ENCODE measurements around the gene PHLPP1. TPM values are rescaled to one million over a fixed set of nuclear protein-coding genes. Genes with fewer than 3 reads are reported as not detected.

PHLPP1 gene
- total RNA-seq, 2 experiments from 2014 or later, result 9.0 to 12.4 TPM

DNA sequence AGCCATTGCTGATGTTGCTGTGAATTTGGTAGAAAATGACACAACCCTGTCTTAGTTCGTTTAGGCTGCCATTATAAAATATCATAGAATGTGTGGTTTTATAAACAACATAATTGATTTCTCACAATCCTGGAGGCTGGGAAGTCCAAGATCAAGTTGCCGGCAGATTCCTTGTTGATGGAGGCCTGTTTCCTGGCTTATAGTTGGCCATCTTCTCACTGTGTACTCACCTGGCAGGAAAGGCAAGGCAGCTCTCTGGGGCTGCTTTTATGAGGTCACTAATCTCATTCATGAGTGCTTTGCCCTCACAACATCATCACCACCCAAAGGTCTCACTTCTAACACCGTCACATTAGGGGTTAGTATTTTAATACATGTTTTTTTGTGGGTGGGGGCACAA is 58.4 kb downstream of the PHLPP1 start:
- POLR2A ChIA-PET, result interaction anchor here (0.9 kb wide), 1 partner anchor 82 kb away, joined by 3 read pairs; no protein-coding TSS in a partner anchor
- Histone ChIP-seq H3K9me2 (ENCODE audit: insufficient read depth, low read length) (no peaks in the 10 kb centered on the region), H2AFZ (ENCODE audit: low read length) (no peak overlapping the region), H3K4me3 (ENCODE audit: low read depth, low read length, poor library complexity, severe bottlenecking) (no peak overlapping the region), H4K20me1 (ENCODE audit: insufficient read depth, low read length) (no peaks in the 10 kb centered on the region), H3K79me2 (ENCODE audit: insufficient read depth, low read depth, low read length) (no peaks in the 10 kb centered on the region), H3K27ac (ENCODE audit: low read depth, low read length, poor library complexity, severe bottlenecking) (no peak overlapping the region), H3K9me3 (ENCODE audit: low read length) (no peaks in the 10 kb centered on the region), H3K4me1 (ENCODE audit: insufficient read depth, low read length, poor library complexity, severe bottlenecking) (no peaks in the 10 kb centered on the region), H3K4me2 (ENCODE audit: low read length) (no peak overlapping the region), H3K36me3 (ENCODE audit: insufficient read depth, low read length) (no peaks in the 10 kb centered on the region)
- TF ChIP-seq, protein P1, sequence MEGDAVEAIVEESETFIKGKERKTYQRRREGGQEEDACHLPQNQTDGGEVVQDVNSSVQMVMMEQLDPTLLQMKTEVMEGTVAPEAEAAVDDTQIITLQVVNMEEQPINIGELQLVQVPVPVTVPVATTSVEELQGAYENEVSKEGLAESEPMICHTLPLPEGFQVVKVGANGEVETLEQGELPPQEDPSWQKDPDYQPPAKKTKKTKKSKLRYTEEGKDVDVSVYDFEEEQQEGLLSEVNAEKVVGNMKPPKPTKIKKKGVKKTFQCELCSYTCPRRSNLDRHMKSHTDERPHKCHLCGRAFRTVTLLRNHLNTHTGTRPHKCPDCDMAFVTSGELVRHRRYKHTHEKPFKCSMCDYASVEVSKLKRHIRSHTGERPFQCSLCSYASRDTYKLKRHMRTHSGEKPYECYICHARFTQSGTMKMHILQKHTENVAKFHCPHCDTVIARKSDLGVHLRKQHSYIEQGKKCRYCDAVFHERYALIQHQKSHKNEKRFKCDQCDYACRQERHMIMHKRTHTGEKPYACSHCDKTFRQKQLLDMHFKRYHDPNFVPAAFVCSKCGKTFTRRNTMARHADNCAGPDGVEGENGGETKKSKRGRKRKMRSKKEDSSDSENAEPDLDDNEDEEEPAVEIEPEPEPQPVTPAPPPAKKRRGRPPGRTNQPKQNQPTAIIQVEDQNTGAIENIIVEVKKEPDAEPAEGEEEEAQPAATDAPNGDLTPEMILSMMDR (conservative IDR thresholded peaks at IDR 0.05; ENCODE audit: low read length), result no peak
- TF ChIP-seq EZH2phosphoT487 (IDR thresholded peaks at IDR 0.05; ENCODE audit: borderline replicate concordance, low read depth, low read length), result no peak
- no TSS peak for BruUV-seq (replicated peaks)
- no peak for DNase-seq (ENCODE audit: low spot score)
- intact Hi-C loops (cut with micrococcal nuclease; ENCODE audit: unreplicated experiment), result no loop called here
- CTCF ChIA-PET (ENCODE audit: unreplicated experiment), result no interaction called here

DNA sequence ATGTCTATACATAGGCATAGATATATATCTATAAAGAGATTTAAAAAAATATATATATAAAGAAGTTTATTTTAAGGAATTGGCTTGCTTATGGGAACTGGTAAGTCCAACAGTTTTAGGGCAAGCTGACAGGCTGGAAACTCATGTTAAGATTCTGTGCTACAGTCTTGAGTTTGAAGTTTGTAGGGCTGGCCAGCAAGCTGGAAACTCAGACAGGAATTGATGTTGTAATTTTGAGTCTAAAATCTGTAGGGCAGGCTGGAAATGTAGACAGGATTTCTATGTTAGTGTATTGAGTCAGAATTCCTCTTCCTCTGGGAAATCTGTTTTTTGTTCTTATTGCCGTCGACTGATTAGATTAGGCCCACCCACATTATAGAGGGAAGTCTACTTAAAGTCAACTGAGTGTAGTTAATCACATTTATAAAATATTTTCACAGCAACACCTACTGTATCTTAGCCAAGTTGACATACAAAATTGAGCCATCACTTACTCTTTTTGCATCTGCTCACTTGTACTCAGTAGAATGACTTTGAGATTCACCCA is 60.8 kb downstream of the PHLPP1 start:
- H4K20me1 ChIP-seq (ENCODE audit: insufficient read depth, low read length), result no peaks in the 10 kb centered on the region
- H3K9me2 ChIP-seq (ENCODE audit: insufficient read depth, low read length), result no peaks in the 10 kb centered on the region
- no peak for DNase-seq (ENCODE audit: low spot score)
- POLR2A ChIA-PET, result interaction anchor here (1.0 kb wide), 1 partner anchor 18 kb away, joined by 3 read pairs; no protein-coding TSS in a partner anchor
- TF ChIP-seq EZH2phosphoT487 (IDR thresholded peaks at IDR 0.05; ENCODE audit: borderline replicate concordance, low read depth, low read length), result no peak
- TF ChIP-seq, protein P1 (conservative IDR thresholded peaks at IDR 0.05; ENCODE audit: low read length), result no peak
- H3K79me2 ChIP-seq (ENCODE audit: insufficient read depth, low read depth, low read length), result no peaks in the 10 kb centered on the region
- H3K4me2 ChIP-seq (ENCODE audit: low read length), result no peak overlapping the region
- no peak overlapping the region for H3K4me3 ChIP-seq (ENCODE audit: low read depth, low read length, poor library complexity, severe bottlenecking)
- no peaks in the 10 kb centered on the region for H3K9me3 ChIP-seq (ENCODE audit: low read length)
- H3K36me3 ChIP-seq (ENCODE audit: insufficient read depth, low read length), result no peaks in the 10 kb centered on the region
- intact Hi-C loops (cut with micrococcal nuclease; ENCODE audit: unreplicated experiment), result no loop called here
- no peaks in the 10 kb centered on the region for H3K4me1 ChIP-seq (ENCODE audit: insufficient read depth, low read length, poor library complexity, severe bottlenecking)
- no peak overlapping the region for H2AFZ ChIP-seq (ENCODE audit: low read length)
- no peak overlapping the region for H3K27ac ChIP-seq (ENCODE audit: low read depth, low read length, poor library complexity, severe bottlenecking)
- BruUV-seq (replicated peaks), result no TSS peak
- CTCF ChIA-PET (ENCODE audit: unreplicated experiment), result no interaction called here

DNA sequence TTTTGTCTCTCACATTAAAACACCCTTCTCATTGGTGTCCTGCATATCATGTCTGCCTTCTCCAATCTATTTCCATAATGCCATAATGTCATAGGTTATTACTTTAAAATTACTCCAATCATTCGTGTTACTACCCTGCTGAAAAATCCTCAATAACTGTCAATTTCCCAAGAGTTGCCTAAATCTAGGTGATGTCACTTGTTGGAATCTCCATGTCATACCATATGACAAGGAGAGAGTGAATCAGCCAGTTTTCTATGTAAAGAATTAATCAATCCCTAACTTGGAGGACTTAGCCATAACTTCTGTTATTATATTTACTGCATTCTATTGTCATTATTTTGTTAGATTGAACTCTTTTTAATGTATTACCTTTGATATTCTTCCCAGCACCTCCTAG is 62.5 kb downstream of the PHLPP1 start:
- no peaks in the 10 kb centered on the region for H3K36me3 ChIP-seq (ENCODE audit: insufficient read depth, low read length)
- H3K9me3 ChIP-seq (ENCODE audit: low read length), result no peaks in the 10 kb centered on the region
- no peaks in the 10 kb centered on the region for H3K79me2 ChIP-seq (ENCODE audit: insufficient read depth, low read depth, low read length)
- H3K9me2 ChIP-seq (ENCODE audit: insufficient read depth, low read length), result no peaks in the 10 kb centered on the region
- no peak for TF ChIP-seq EZH2phosphoT487 (IDR thresholded peaks at IDR 0.05; ENCODE audit: borderline replicate concordance, low read depth, low read length)
- TF ChIP-seq, protein P1 (conservative IDR thresholded peaks at IDR 0.05; ENCODE audit: low read length), result no peak
- intact Hi-C loops (cut with micrococcal nuclease; ENCODE audit: unreplicated experiment), result no loop called here
- CTCF ChIA-PET (ENCODE audit: unreplicated experiment), result no interaction called here
- H4K20me1 ChIP-seq (ENCODE audit: insufficient read depth, low read length), result no peaks in the 10 kb centered on the region
- POLR2A ChIA-PET, result interaction anchor here (0.6 kb wide), 1 partner anchor 49 kb away, joined by 3 read pairs; no protein-coding TSS in a partner anchor
- no TSS peak for BruUV-seq (replicated peaks)
- no peaks in the 10 kb centered on the region for H3K4me1 ChIP-seq (ENCODE audit: insufficient read depth, low read length, poor library complexity, severe bottlenecking)
- H3K4me3 ChIP-seq (ENCODE audit: low read depth, low read length, poor library complexity, severe bottlenecking), result no peak overlapping the region
- H2AFZ ChIP-seq (ENCODE audit: low read length), result no peak overlapping the region
- no peak overlapping the region for H3K27ac ChIP-seq (ENCODE audit: low read depth, low read length, poor library complexity, severe bottlenecking)
- H3K4me2 ChIP-seq (ENCODE audit: low read length), result no peak overlapping the region
- no peak for DNase-seq (ENCODE audit: low spot score)

Measured in OCI-LY7 (cell line).